ENCODE results near the gene MRPL36.

DNA sequence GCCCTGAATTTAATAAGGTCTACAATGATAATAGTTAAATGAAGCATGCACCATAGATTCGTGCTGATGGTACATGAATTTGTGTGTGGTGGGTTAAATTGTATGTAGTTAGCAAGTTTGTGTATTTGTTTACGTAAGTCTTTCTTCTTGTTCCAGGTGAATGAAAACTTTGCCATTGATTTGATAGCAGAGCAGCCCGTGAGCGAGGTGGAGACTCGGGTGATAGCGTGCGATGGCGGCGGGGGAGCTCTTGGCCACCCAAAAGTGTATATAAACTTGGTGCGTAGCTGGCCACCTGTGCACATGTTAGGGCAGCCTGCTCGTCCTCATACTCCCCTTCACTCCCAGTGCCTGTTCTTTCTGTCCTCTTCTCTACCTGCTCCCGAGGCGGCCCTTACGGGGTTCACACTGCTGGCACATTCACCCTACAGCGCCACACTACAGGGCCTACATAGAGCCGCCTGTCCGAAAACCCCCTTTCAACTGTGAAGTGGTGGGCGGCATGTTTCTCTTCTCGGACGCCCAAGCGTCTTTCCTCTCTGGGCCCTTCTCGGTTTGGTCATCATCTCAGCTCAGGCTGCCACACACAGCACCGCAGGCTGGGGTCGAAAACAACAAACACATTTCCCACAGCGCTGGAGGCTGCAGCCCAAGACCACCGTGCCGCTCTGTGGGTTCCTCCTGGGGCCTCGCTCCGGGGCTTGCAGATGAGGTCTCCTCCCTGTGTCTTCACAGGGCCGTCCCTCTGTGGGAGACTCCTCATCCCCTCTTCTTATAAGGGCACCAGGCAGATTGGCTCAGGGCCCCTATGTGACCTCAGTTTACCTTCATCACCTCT lies 14.8 kb upstream of the MRPL36 start:
- TF ChIP-seq RFX1 (IDR thresholded peaks at IDR 0.05) (no peak), RFX5 (IDR thresholded peaks at IDR 0.05; ENCODE audit: low read depth, low read length) (no peak), ETV6 (IDR thresholded peaks at IDR 0.05; ENCODE audit: borderline replicate concordance in 1 of 2, low read depth in 2 of 2, low read length in 1 of 2) (no peak), ETV6 (CRISPR knock-in tag; IDR thresholded peaks at IDR 0.05; ENCODE audit: borderline replicate concordance) (no peak), RCOR1 (IDR thresholded peaks at IDR 0.05; ENCODE audit: borderline replicate concordance in 1 of 2, low read depth in 2 of 2, low read length in 2 of 2) (no peak), SP1 (CRISPR knock-in tag; IDR thresholded peaks at IDR 0.05) (no peak)
- TF ChIP-seq, protein P1, sequence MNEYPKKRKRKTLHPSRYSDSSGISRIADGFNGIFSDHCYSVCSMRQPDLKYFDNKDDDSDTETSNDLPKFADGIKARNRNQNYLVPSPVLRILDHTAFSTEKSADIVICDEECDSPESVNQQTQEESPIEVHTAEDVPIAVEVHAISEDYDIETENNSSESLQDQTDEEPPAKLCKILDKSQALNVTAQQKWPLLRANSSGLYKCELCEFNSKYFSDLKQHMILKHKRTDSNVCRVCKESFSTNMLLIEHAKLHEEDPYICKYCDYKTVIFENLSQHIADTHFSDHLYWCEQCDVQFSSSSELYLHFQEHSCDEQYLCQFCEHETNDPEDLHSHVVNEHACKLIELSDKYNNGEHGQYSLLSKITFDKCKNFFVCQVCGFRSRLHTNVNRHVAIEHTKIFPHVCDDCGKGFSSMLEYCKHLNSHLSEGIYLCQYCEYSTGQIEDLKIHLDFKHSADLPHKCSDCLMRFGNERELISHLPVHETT (CRISPR knock-in tag; conservative IDR thresholded peaks at IDR 0.05 in 1 of 2, IDR thresholded peaks at IDR 0.05 in 1 of 2), result no peak

Measured in K562 (cell line).